ENCODE results near the gene MTFMT. TPM values are rescaled to one million over a fixed set of nuclear protein-coding genes. Genes with fewer than 3 reads are reported as not detected.

MTFMT gene
- total and polyA plus RNA-seq, 2 of the 4 experiments (the other 2 are of a cell fraction): 8.9 to 21.3 TPM

DNA sequence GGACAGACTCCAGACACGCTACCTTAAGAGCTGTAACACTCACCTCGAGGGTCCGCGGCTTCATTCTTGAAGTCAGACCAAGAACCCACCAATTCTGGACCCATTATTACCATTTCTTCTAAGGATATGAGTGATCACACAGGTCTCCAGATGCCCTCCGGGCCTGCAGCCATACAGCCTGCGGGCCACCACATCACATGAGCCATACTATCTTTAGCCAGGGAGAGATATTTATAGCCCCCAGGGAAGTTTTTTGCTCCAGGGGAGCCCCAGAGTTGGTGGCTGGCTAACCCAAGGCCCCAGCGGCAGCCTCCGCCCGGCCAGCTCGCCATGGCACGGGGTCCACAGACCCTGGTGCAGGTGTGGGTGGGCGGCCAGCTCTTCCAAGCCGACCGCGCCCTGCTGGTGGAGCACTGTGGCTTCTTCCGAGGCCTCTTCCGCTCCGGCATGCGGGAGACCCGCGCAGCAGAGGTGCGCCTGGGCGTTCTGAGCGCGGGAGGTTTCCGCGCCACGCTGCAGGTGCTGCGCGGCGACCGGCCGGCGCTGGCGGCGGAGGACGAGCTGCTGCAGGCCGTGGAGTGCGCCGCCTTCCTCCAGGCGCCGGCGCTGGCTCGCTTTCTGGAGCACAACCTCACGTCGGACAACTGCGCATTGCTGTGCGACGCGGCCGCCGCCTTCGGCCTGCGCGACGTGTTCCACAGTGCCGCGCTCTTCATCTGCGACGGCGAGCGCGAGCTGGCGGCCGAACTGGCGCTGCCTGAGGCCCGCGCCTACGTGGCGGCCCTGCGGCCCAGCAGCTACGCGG lies 47.2 kb upstream of the MTFMT start, which contains the start of gene KBTBD13:
TSS of gene KBTBD13 (plus strand) at position 261 of the 805 bp plus-strand sequence. CDS start at position 331, 70 bp downstream.
- Histone ChIP-seq H3K27me3 (ENCODE audit: control insufficient read depth, insufficient read depth, low read length) (peaks cover 27% of the 10 kb centered on the region), H3K79me1 (ENCODE audit: low read depth in 1 of 2, low read length in 2 of 2) (no peaks in the 10 kb centered on the region), H3K14ac (replicated peaks; ENCODE audit: low read depth, low read length) (no peak within 1 kb of the TSS), H2AK5ac (ENCODE audit: low read depth, low read length) (no peak within 1 kb of the TSS), H3K23ac (ENCODE audit: low read depth, low read length) (no peak within 1 kb of the TSS), H4K20me1 (ENCODE audit: insufficient read depth, low read length) (no peaks in the 10 kb centered on the region), H3K56ac (ENCODE audit: extremely low read depth, insufficient read depth, low read length) (no peak within 1 kb of the TSS), H2BK5ac (ENCODE audit: low read depth, low read length, poor library complexity, severe bottlenecking) (no peak within 1 kb of the TSS), H2BK20ac (ENCODE audit: low read depth, low read length) (no peak within 1 kb of the TSS), H2BK120ac (ENCODE audit: low read depth, low read length) (no peak within 1 kb of the TSS), H3K9ac (ENCODE audit: low read depth, low read length) (no peak within 1 kb of the TSS), H3K4me1 (ENCODE audit: control insufficient read depth, insufficient read depth, low read length) (peaks cover 7% of the 10 kb centered on the region), H4K5ac (ENCODE audit: low read depth, low read length) (no peak within 1 kb of the TSS), H3K9me1 (ENCODE audit: insufficient read depth, low read length) (peaks cover 11% of the 10 kb centered on the region; the same call in 1 of the 2 replicates), H3K36me3 (ENCODE audit: control insufficient read depth, insufficient read depth, low read length) (no peaks in the 10 kb centered on the region), H4K8ac (ENCODE audit: low read depth in 2 of 2, low read length in 2 of 2) (no peak within 1 kb of the TSS), H3K4ac (ENCODE audit: low read depth, low read length) (no peak within 1 kb of the TSS), H3K4me3 (ENCODE audit: insufficient read depth, low read depth, low read length) (no peak within 1 kb of the TSS), H3K9me3 (ENCODE audit: control insufficient read depth, insufficient read depth, low read length) (no peaks in the 10 kb centered on the region), H2AK9ac (replicated peaks; ENCODE audit: low read depth, low read length, poor library complexity) (no peak within 1 kb of the TSS), H3K4me2 (ENCODE audit: low read depth, low read length) (no peak within 1 kb of the TSS), H2AFZ (replicated peaks; ENCODE audit: low read length, poor library complexity) (no peak within 1 kb of the TSS), H2BK15ac (ENCODE audit: low read depth, low read length) (no peak within 1 kb of the TSS), H4K91ac (ENCODE audit: insufficient read depth, low read depth, low read length) (no peak within 1 kb of the TSS), H3K18ac (ENCODE audit: low read depth, low read length) (no peak within 1 kb of the TSS), H3K27ac (ENCODE audit: insufficient read depth, low read length) (no peak within 1 kb of the TSS)
- POLR2A ChIA-PET (ENCODE audit: unreplicated experiment): no interaction called here
- BruUV-seq (replicated peaks): no TSS peak
- in situ Hi-C loops (cut with MboI; ENCODE audit: low sequenced_read_pairs): no loop called here
- intact Hi-C loops (cut with micrococcal nuclease): no loop called here
- DNase-seq (no peak), ATAC-seq (ENCODE audit: low read depth) (no peak)
- dilution Hi-C loops (cut with HindIII; ENCODE audit: low sequenced_read_pairs, unreplicated experiment): no loop called here
- WGBS, 2 experiments (ENCODE audit: extremely low coverage in 2 of 2, insufficient read length in 1 of 2): 92% methylated on average over 51 of the region's 73 CpGs; no CpG with 5 or more reads in 1 of the 2 experiments
- CTCF ChIA-PET: no interaction called here
- TF ChIP-seq POLR2A (IDR thresholded peaks at IDR 0.05; ENCODE audit: low read depth, low read length) (no peak), BHLHE40 (IDR thresholded peaks at IDR 0.05; ENCODE audit: low read depth, low read length) (no peak), RFX5 (IDR thresholded peaks at IDR 0.05; ENCODE audit: low read depth, low read length) (no peak), RCOR1 (IDR thresholded peaks at IDR 0.05; ENCODE audit: insufficient replicate concordance, low read length) (no peak), NFE2L2 (IDR thresholded peaks at IDR 0.05; ENCODE audit: low read depth, low read length) (no peak), CHD1 (IDR thresholded peaks at IDR 0.05; ENCODE audit: low read depth, low read length) (no peak), CEBPB (IDR thresholded peaks at IDR 0.05; ENCODE audit: low read depth, low read length) (no peak), USF2 (IDR thresholded peaks at IDR 0.05; ENCODE audit: low read depth, low read length) (no peak), CTCF (conservative IDR thresholded peaks at IDR 0.05; ENCODE audit: low read depth, low read length) (no peak), RAD21 (IDR thresholded peaks at IDR 0.05; ENCODE audit: low read length) (no peak), MXI1 (IDR thresholded peaks at IDR 0.05; ENCODE audit: borderline replicate concordance, low read depth, low read length) (no peak)
- TF ChIP-seq, protein P1, sequence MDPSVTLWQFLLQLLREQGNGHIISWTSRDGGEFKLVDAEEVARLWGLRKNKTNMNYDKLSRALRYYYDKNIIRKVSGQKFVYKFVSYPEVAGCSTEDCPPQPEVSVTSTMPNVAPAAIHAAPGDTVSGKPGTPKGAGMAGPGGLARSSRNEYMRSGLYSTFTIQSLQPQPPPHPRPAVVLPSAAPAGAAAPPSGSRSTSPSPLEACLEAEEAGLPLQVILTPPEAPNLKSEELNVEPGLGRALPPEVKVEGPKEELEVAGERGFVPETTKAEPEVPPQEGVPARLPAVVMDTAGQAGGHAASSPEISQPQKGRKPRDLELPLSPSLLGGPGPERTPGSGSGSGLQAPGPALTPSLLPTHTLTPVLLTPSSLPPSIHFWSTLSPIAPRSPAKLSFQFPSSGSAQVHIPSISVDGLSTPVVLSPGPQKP (IDR thresholded peaks at IDR 0.05; ENCODE audit: borderline replicate concordance, low read depth, low read length): no peak

Measured in IMR-90 (cell line).